ENCODE results near the gene FTSJ1. TPM values are rescaled to one million over a fixed set of nuclear protein-coding genes. Genes with fewer than 3 reads are reported as not detected.
A peak's percentile ranks its signal among the peaks of the same experiment; 100 is the strongest.

FTSJ1 gene
- polyA plus RNA-seq, 3 donors = 36.6 to 44.3 (median 40.4) TPM

- peak in 1 of 3 donors; percentile 17 for DNase-seq
- Histone ChIP-seq H3K9ac (ENCODE audit: insufficient read depth, low read length, poor library complexity, severe bottlenecking) (no peak overlapping the region), H3K27ac (ENCODE audit: low read depth in 1 of 2, low read length in 2 of 2) (no peak overlapping the region), H2AFZ (ENCODE audit: insufficient read depth, low read depth, low read length, poor library complexity, severe bottlenecking) (no peak overlapping the region), H3K4me1 (ENCODE audit: control insufficient read depth in 1 of 2, insufficient read depth in 2 of 2, low read length in 2 of 2) (no peaks in the 10 kb centered on the region), H4K20me1 (ENCODE audit: insufficient read depth, low read length) (no peaks in the 10 kb centered on the region), H3K9me3 (replicated peaks in 1 of 2; ENCODE audit: control insufficient read depth in 1 of 2, insufficient read depth in 1 of 2, low read length in 2 of 2) (no peaks in the 10 kb centered on the region), H3K79me2 (ENCODE audit: insufficient read depth, low read length) (no peaks in the 10 kb centered on the region), H3K36me3 (replicated peaks in 1 of 2; ENCODE audit: control insufficient read depth in 1 of 2, insufficient read depth in 2 of 2, low read length in 2 of 2) (no peaks in the 10 kb centered on the region), H3K4me3 (replicated peaks in 1 of 3; ENCODE audit: low read depth in 2 of 3, low read length in 3 of 3) (no peak overlapping the region), H3K4me2 (replicated peaks; ENCODE audit: extremely low read depth, low read length, poor library complexity, severe bottlenecking) (no peak overlapping the region), H3K27me3 (ENCODE audit: control insufficient read depth in 2 of 2, insufficient read depth in 2 of 2, low read length in 2 of 2) (no peaks in the 10 kb centered on the region)
- Mint-ChIP-seq H3K4me1 (peaks cover 2% of the 10 kb centered on the region), H3K9me3 (peaks cover 0 to 3% (median 0%) of the 10 kb centered on the region in 7 donors), H3K36me3 (no peaks in the 10 kb centered on the region), H3K27ac (peak overlapping the region in 1 of 7 donors; percentile 54), H3K27me3 (ENCODE audit: low read depth in 3 of 3) (peaks cover 2 to 12% (median 3%) of the 10 kb centered on the region in 3 donors), H3K4me3 (no peak overlapping the region)
- 90% methylated on average over 4 of the region's 6 CpGs for WGBS (ENCODE audit: insufficient coverage)
- intact Hi-C loops (cut with micrococcal nuclease) = no loop called here
- TF ChIP-seq, protein P1, sequence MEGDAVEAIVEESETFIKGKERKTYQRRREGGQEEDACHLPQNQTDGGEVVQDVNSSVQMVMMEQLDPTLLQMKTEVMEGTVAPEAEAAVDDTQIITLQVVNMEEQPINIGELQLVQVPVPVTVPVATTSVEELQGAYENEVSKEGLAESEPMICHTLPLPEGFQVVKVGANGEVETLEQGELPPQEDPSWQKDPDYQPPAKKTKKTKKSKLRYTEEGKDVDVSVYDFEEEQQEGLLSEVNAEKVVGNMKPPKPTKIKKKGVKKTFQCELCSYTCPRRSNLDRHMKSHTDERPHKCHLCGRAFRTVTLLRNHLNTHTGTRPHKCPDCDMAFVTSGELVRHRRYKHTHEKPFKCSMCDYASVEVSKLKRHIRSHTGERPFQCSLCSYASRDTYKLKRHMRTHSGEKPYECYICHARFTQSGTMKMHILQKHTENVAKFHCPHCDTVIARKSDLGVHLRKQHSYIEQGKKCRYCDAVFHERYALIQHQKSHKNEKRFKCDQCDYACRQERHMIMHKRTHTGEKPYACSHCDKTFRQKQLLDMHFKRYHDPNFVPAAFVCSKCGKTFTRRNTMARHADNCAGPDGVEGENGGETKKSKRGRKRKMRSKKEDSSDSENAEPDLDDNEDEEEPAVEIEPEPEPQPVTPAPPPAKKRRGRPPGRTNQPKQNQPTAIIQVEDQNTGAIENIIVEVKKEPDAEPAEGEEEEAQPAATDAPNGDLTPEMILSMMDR (IDR thresholded peaks at IDR 0.05) = no peak
Measured at GRCh38 chrX:48498374-48498809, 22.4 kb downstream of the FTSJ1 start.

DNA sequence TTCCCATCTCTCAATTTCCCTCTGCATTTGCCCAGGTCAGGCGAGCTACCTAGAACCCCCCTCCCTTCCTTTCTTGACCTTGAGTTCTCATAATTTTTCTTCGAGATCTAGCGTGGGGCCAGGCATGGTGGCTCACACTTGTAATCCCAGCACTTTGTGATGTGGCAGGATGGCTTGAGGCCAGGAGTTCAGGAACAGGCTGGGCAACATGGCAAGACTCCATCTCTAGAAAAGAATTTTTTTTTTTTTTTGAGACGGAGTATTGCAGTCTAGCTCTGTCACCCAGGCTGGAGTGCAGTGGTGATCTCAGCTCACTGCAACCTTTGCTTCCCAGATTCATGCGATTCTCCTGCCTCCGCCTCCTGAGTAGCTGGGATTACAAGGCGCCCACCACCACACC, 28.3 kb downstream of the FTSJ1 start:
- Mint-ChIP-seq H3K27ac (peak overlapping the region in 1 of 7 donors; percentile 59), H3K4me1 (peaks cover 5% of the 10 kb centered on the region), H3K4me3 (no peak overlapping the region), H3K9me3 (peaks cover 0 to 6% (median 0%) of the 10 kb centered on the region in 7 donors), H3K27me3 (ENCODE audit: low read depth in 3 of 3) (peaks cover 0 to 8% (median 4%) of the 10 kb centered on the region in 3 donors), H3K36me3 (no peaks in the 10 kb centered on the region)
- no CpG with 5 or more reads among the region's 7 CpGs for WGBS (ENCODE audit: insufficient coverage)
- H3K36me3 ChIP-seq (replicated peaks in 1 of 2; ENCODE audit: control insufficient read depth in 1 of 2, insufficient read depth in 2 of 2, low read length in 2 of 2) = no peaks in the 10 kb centered on the region
- H3K4me2 ChIP-seq (replicated peaks; ENCODE audit: extremely low read depth, low read length, poor library complexity, severe bottlenecking) = no peak overlapping the region
- H3K9ac ChIP-seq (ENCODE audit: insufficient read depth, low read length, poor library complexity, severe bottlenecking) = no peak overlapping the region
- TF ChIP-seq, protein P1 (IDR thresholded peaks at IDR 0.05) = no peak
- no peaks in the 10 kb centered on the region for H3K27me3 ChIP-seq (ENCODE audit: control insufficient read depth in 2 of 2, insufficient read depth in 2 of 2, low read length in 2 of 2)
- no peaks in the 10 kb centered on the region for H3K79me2 ChIP-seq (ENCODE audit: insufficient read depth, low read length)
- peaks cover 6 to 8% of the 10 kb centered on the region in 2 donors for H3K4me1 ChIP-seq (ENCODE audit: control insufficient read depth in 1 of 2, insufficient read depth in 2 of 2, low read length in 2 of 2)
- H4K20me1 ChIP-seq (ENCODE audit: insufficient read depth, low read length) = no peaks in the 10 kb centered on the region
- H3K27ac ChIP-seq (ENCODE audit: low read depth in 1 of 2, low read length in 2 of 2) = no peak overlapping the region
- no peak overlapping the region for H2AFZ ChIP-seq (ENCODE audit: insufficient read depth, low read depth, low read length, poor library complexity, severe bottlenecking)
- no peaks in the 10 kb centered on the region for H3K9me3 ChIP-seq (replicated peaks in 1 of 2; ENCODE audit: control insufficient read depth in 1 of 2, insufficient read depth in 1 of 2, low read length in 2 of 2)
- no peak overlapping the region for H3K4me3 ChIP-seq (replicated peaks in 1 of 3; ENCODE audit: low read depth in 2 of 3, low read length in 3 of 3)
- intact Hi-C loops (cut with micrococcal nuclease) = no loop called here
- DNase-seq = no peak

Measured in CD14-positive monocyte (primary cell).